Liver (tissue), 9 donors: ENCODE measurements around the gene HTN3. TPM values are rescaled to one million over a fixed set of nuclear protein-coding genes. Genes with fewer than 3 reads are reported as not detected.

Source experiments
- DNase-seq: peaks from one replicate; pipeline ENCODE4 v3.0.0-alpha.2; 2017; ENCODE audit warnings: low spot score
- H3K27ac ChIP-seq, 2 donors: one replicate each; pipeline ENCODE4 v1.7.0; 2013; ENCODE audit warnings: inconsistent platforms in 2 of 2, low read length in 2 of 2, control low read depth in 1 of 2, low read depth in 1 of 2, mild to moderate bottlenecking in 1 of 2
- H3K27me3 ChIP-seq, 4 donors: one replicate each; pipeline versions ENCODE4 v1.6.1 to v1.7.0; 2013; ENCODE audit warnings: low read length in 3 of 4, inconsistent platforms in 1 of 4, mild to moderate bottlenecking in 1 of 4, moderate library complexity in 1 of 4; ENCODE audit not compliant: control insufficient read depth in 4 of 4, insufficient read depth in 4 of 4
- H3K36me3 ChIP-seq, 4 donors: one replicate each; pipeline versions ENCODE4 v1.6.1 to v1.7.0; 2013; ENCODE audit warnings: low read length in 3 of 4, mild to moderate bottlenecking in 3 of 4, low read depth in 1 of 4, moderate library complexity in 1 of 4; ENCODE audit not compliant: control insufficient read depth in 4 of 4, insufficient read depth in 3 of 4
- H3K4me1 ChIP-seq, 4 donors: one replicate each; pipeline versions ENCODE4 v1.6.1 to v1.7.0; 2013; ENCODE audit warnings: low read length in 3 of 4, mild to moderate bottlenecking in 3 of 4, moderate library complexity in 1 of 4; ENCODE audit not compliant: control insufficient read depth in 4 of 4, insufficient read depth in 4 of 4
- H3K4me3 ChIP-seq, 3 donors: one replicate each; pipeline versions ENCODE4 v1.6.1 to v1.7.0; 2013; ENCODE audit warnings: low read length in 3 of 3, control low read depth in 1 of 3, low read depth in 1 of 3, mild to moderate bottlenecking in 1 of 3
- H3K9ac ChIP-seq, 2 donors: one replicate each; pipeline ENCODE4 v1.7.0; 2013; ENCODE audit warnings: low read length in 2 of 2, mild to moderate bottlenecking in 2 of 2, moderate library complexity in 2 of 2, control low read depth in 1 of 2, low read depth in 1 of 2
- H3K9me3 ChIP-seq, 4 donors: one replicate each; pipeline versions ENCODE4 v1.6.1 to v1.7.0; 2013; ENCODE audit warnings: low read length in 3 of 4; ENCODE audit not compliant: control insufficient read depth in 4 of 4
- CTCF ChIP-seq: fragments of 150-350 bp; IDR thresholded peaks from 2 replicates; pipeline ENCODE4 v1.5.1; 2017; ENCODE audit warnings: improper control_type of control experiment, low read depth, low read length; ENCODE audit not compliant: missing input control
- EGR1 ChIP-seq, 2 donors: IDR thresholded peaks; 2 replicates each; pipeline ENCODE4 v1.6.1; 2016 to 2018; ENCODE audit warnings: antibody characterized with exemption in 2 of 2, low read depth in 2 of 2
- FOXA1 ChIP-seq: IDR thresholded peaks from 2 replicates; pipeline ENCODE4 v1.6.1; 2016; ENCODE audit warnings: antibody characterized with exemption
- GABPA ChIP-seq, 2 donors: IDR thresholded peaks in 1 of 2; conservative IDR thresholded peaks in 1 of 2; 2 replicates each; pipeline ENCODE4 v1.6.1; 2016; ENCODE audit warnings: antibody characterized with exemption in 2 of 2, mild to moderate bottlenecking in 1 of 2, moderate library complexity in 1 of 2
- HNF4A ChIP-seq, 2 donors: conservative IDR thresholded peaks; 2 replicates each; pipeline ENCODE4 v1.6.1; 2016; ENCODE audit warnings: antibody characterized with exemption in 2 of 2, mild to moderate bottlenecking in 2 of 2
- JUND ChIP-seq, 2 donors: IDR thresholded peaks; 2 replicates each; pipeline ENCODE4 v1.6.1; 2016; ENCODE audit warnings: antibody characterized with exemption in 2 of 2
- MAX ChIP-seq: IDR thresholded peaks from 2 replicates; pipeline ENCODE4 v1.6.1; 2016; ENCODE audit warnings: antibody characterized with exemption
- NR2F2 ChIP-seq: IDR thresholded peaks from 2 replicates; pipeline ENCODE4 v1.6.1; 2016; ENCODE audit warnings: antibody characterized with exemption
- RAD21 ChIP-seq, 2 donors: IDR thresholded peaks; 2 replicates each; pipeline ENCODE4 v1.6.1; 2016; ENCODE audit warnings: antibody characterized with exemption in 2 of 2, mild to moderate bottlenecking in 2 of 2
- RXRA ChIP-seq, 2 donors: IDR thresholded peaks; 2 replicates each; pipeline ENCODE4 v1.6.1; 2017 to 2018; ENCODE audit warnings: antibody characterized with exemption in 2 of 2, mild to moderate bottlenecking in 1 of 2
- SP1 ChIP-seq: IDR thresholded peaks from 2 replicates; pipeline ENCODE4 v1.6.1; 2018; ENCODE audit warnings: antibody characterized with exemption, mild to moderate bottlenecking
- TAF1 ChIP-seq: conservative IDR thresholded peaks from 2 replicates; pipeline ENCODE4 v1.6.1; 2016; ENCODE audit warnings: antibody characterized with exemption, mild to moderate bottlenecking
- ZBTB33 ChIP-seq: IDR thresholded peaks from 2 replicates; pipeline ENCODE4 v1.6.1; 2016; ENCODE audit warnings: antibody characterized with exemption
- WGBS: extraction: QIAGEN DNeasy Blood & Tissue Kit; methylation state at CpG from one replicate; pipeline ENCODE4 v1.1.7; 2013; 5-methylcytosine and 5-hydroxymethylcytosine counted together
- polyA plus RNA-seq, 2 donors: library from polyadenylated mRNA; stranded (reverse) in 1 of 2; unstranded in 1 of 2; fragments of 200-250 nt in 1 of 2; fragments of >200 nt in 1 of 2; fragmentation: Nextera tagmentation in 1 of 2; extraction: Ambion mirVana in 1 of 2; gene quantifications; one replicate each; pipeline versions ENCODE4 v1.2.1 to v1.2.3, GENCODE V29; 2013 to 2015
- total RNA-seq, 2 donors: library from RNA; depleted of rRNA; stranded (reverse); fragments of >200 nt; gene quantifications; one replicate each; pipeline ENCODE4 v1.2.3, GENCODE V29; 2014
- donor health status: healthy.
- donor health status: healthy.
- donor health status: healthy.
- donor health status: healthy.
- donor health status: healthy.

The HTN3 gene
- total and polyA plus RNA-seq, 4 donors, result not detected

GRCh38 chr4:70059149-70059548, 30.9 kb downstream of the HTN3 start (continued):
- TF ChIP-seq JUND (IDR thresholded peaks at IDR 0.05) (no peak), CTCF (no peak)

GRCh38 chr4:70062000-70062399, 33.7 kb downstream of the HTN3 start:
- Histone ChIP-seq H3K9me3 (no peaks in the 10 kb centered on the region), H3K4me1 (no peaks in the 10 kb centered on the region), H3K4me3 (no peak overlapping the region), H3K36me3 (no peaks in the 10 kb centered on the region), H3K27ac (no peak overlapping the region), H3K27me3 (no peaks in the 10 kb centered on the region), H3K9ac (no peak overlapping the region)
- DNase-seq, result no peak
- WGBS, result 63% methylated on average over 1 of the region's 1 CpG
- TF ChIP-seq GABPA (IDR thresholded peaks at IDR 0.05 in 1 of 2, conservative IDR thresholded peaks at IDR 0.05 in 1 of 2), result no peak
- TF ChIP-seq RAD21 (IDR thresholded peaks at IDR 0.05), result no peak
- no peak for TF ChIP-seq HNF4A (conservative IDR thresholded peaks at IDR 0.05)
- TF ChIP-seq JUND (IDR thresholded peaks at IDR 0.05), result no peak
- no peak for TF ChIP-seq EGR1 (IDR thresholded peaks at IDR 0.05; ENCODE audit: low read depth in 2 of 2)

GRCh38 chr4:70080205-70080604, 51.9 kb downstream of the HTN3 start:
- no peak overlapping the region for H3K27ac ChIP-seq
- no peak for DNase-seq
- no peak overlapping the region for H3K4me3 ChIP-seq
- no peak for TF ChIP-seq FOXA1
- TF ChIP-seq SP1, result no peak
- TF ChIP-seq GABPA (IDR thresholded peaks at IDR 0.05 in 1 of 2, conservative IDR thresholded peaks at IDR 0.05 in 1 of 2), result no peak
- TF ChIP-seq EGR1 (IDR thresholded peaks at IDR 0.05; ENCODE audit: low read depth in 2 of 2), result no peak
- no peak for TF ChIP-seq NR2F2
- TF ChIP-seq TAF1, result no peak
- TF ChIP-seq MAX, result no peak
- TF ChIP-seq ZBTB33, result no peak
- TF ChIP-seq RAD21 (IDR thresholded peaks at IDR 0.05), result no peak
- no peak for TF ChIP-seq RXRA (IDR thresholded peaks at IDR 0.05)
- TF ChIP-seq CTCF, result no peak
- no peak for TF ChIP-seq JUND (IDR thresholded peaks at IDR 0.05)
- no peak for TF ChIP-seq HNF4A (conservative IDR thresholded peaks at IDR 0.05)
- H3K36me3 ChIP-seq, result no peaks in the 10 kb centered on the region
- no peaks in the 10 kb centered on the region for H3K9me3 ChIP-seq
- no peak overlapping the region for H3K9ac ChIP-seq
- 81% methylated on average over 1 of the region's 1 CpG for WGBS
- no peaks in the 10 kb centered on the region for H3K4me1 ChIP-seq
- no peaks in the 10 kb centered on the region for H3K27me3 ChIP-seq

Other genes starting within 250 kb of the HTN3 start
- 10 to 100 TPM; 14.7 to 63.0 TPM for gene SULT1E1, start 168.3 kb upstream of the HTN3 start, total RNA-seq
- gene SULT1E1, start 168.3 kb upstream of the HTN3 start, polyA plus RNA-seq, result 10 to 100 TPM in 1 of 2 donors, 1 to 10 TPM in 1; 1.8 to 26.0 TPM
- not detected for gene CSN1S1, start 97.4 kb upstream of the HTN3 start, total RNA-seq
- not detected for gene CSN1S1, start 97.4 kb upstream of the HTN3 start, polyA plus RNA-seq
- not detected for gene CSN2, start 62.7 kb upstream of the HTN3 start, total RNA-seq
- not detected for gene CSN2, start 62.7 kb upstream of the HTN3 start, polyA plus RNA-seq
- gene STATH, start 32.5 kb upstream of the HTN3 start, total RNA-seq, result not detected
- not detected for gene STATH, start 32.5 kb upstream of the HTN3 start, polyA plus RNA-seq
- gene HTN1, start 22.0 kb downstream of the HTN3 start, total RNA-seq, result not detected
- not detected for gene HTN1, start 22.0 kb downstream of the HTN3 start, polyA plus RNA-seq
- not detected for gene PRR27, start 125.8 kb downstream of the HTN3 start, total RNA-seq
- gene PRR27, start 125.8 kb downstream of the HTN3 start, polyA plus RNA-seq, result not detected
- under 1 TPM; 0.25 to 0.28 TPM for gene ODAM, start 167.3 kb downstream of the HTN3 start, total RNA-seq
- gene ODAM, start 167.3 kb downstream of the HTN3 start, polyA plus RNA-seq, result not detected
- gene FDCSP, start 197.7 kb downstream of the HTN3 start, total RNA-seq, result not detected
- gene FDCSP, start 197.7 kb downstream of the HTN3 start, polyA plus RNA-seq, result not detected
- gene CSN3, start 214.1 kb downstream of the HTN3 start, total RNA-seq, result not detected
- gene CSN3, start 214.1 kb downstream of the HTN3 start, polyA plus RNA-seq, result not detected